ENCODE results near the gene MAGOH. TPM values are rescaled to one million over a fixed set of nuclear protein-coding genes. Genes with fewer than 3 reads are reported as not detected.
A peak's percentile ranks its signal among the peaks of the same experiment; 100 is the strongest.

The MAGOH gene
- total and polyA plus RNA-seq, 9 of the 15 experiments (the other 6 are each of a cell fraction or from before 2014, with no cell fraction given), result 102 to 342 (median 135) TPM

GRCh38 chr1:53238197-53239155 lies at the start of gene MAGOH (continued):
- peak; percentile 84; the same call in 1 of the 2 replicates for TF ChIP-seq MBD2 (IDR thresholded peaks at IDR 0.05; ENCODE audit: borderline replicate concordance, low read depth)
- TF ChIP-seq TAF7 (tag; IDR thresholded peaks at IDR 0.05), result peak; percentile 13
- no peak for TF ChIP-seq HOXB6 (CRISPR knock-in tag; IDR thresholded peaks at IDR 0.05; ENCODE audit: borderline replicate concordance)
- TF ChIP-seq, protein P1, sequence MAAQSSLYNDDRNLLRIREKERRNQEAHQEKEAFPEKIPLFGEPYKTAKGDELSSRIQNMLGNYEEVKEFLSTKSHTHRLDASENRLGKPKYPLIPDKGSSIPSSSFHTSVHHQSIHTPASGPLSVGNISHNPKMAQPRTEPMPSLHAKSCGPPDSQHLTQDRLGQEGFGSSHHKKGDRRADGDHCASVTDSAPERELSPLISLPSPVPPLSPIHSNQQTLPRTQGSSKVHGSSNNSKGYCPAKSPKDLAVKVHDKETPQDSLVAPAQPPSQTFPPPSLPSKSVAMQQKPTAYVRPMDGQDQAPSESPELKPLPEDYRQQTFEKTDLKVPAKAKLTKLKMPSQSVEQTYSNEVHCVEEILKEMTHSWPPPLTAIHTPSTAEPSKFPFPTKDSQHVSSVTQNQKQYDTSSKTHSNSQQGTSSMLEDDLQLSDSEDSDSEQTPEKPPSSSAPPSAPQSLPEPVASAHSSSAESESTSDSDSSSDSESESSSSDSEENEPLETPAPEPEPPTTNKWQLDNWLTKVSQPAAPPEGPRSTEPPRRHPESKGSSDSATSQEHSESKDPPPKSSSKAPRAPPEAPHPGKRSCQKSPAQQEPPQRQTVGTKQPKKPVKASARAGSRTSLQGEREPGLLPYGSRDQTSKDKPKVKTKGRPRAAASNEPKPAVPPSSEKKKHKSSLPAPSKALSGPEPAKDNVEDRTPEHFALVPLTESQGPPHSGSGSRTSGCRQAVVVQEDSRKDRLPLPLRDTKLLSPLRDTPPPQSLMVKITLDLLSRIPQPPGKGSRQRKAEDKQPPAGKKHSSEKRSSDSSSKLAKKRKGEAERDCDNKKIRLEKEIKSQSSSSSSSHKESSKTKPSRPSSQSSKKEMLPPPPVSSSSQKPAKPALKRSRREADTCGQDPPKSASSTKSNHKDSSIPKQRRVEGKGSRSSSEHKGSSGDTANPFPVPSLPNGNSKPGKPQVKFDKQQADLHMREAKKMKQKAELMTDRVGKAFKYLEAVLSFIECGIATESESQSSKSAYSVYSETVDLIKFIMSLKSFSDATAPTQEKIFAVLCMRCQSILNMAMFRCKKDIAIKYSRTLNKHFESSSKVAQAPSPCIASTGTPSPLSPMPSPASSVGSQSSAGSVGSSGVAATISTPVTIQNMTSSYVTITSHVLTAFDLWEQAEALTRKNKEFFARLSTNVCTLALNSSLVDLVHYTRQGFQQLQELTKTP (IDR thresholded peaks at IDR 0.05; ENCODE audit: low read depth in 1 of 2, partially characterized antibody in 2 of 2), result no peak
- TF ChIP-seq ZNF324 (CRISPR knock-in tag; IDR thresholded peaks at IDR 0.05), result no peak
- peak; percentile 98 for TF ChIP-seq PHF8 (IDR thresholded peaks at IDR 0.05; ENCODE audit: borderline replicate concordance, low read length)
- peak; percentile 87 for TF ChIP-seq TRIM28 (IDR thresholded peaks at IDR 0.05)
- no peak for TF ChIP-seq FOXM1 (IDR thresholded peaks at IDR 0.05; ENCODE audit: low read depth)
- TF ChIP-seq FOXM1 (CRISPR knock-in tag; IDR thresholded peaks at IDR 0.05; ENCODE audit: low read depth), result no peak
- peak in 1 of 2 experiments; percentile 90; a peak in 1 of 4 replicates for TF ChIP-seq TEAD1 (CRISPR knock-in tag; IDR thresholded peaks at IDR 0.05)
- TF ChIP-seq CHD4 (IDR thresholded peaks at IDR 0.05; ENCODE audit: insufficient read depth, insufficient replicate concordance, low read depth, low read length, poor library complexity, severe bottlenecking), result no peak
- TF ChIP-seq ZNF764 (CRISPR knock-in tag; IDR thresholded peaks at IDR 0.05; ENCODE audit: low read depth), result no peak
- TF ChIP-seq MYNN (IDR thresholded peaks at IDR 0.05), result peak; percentile 18; the same call in 1 of the 2 replicates
- TF ChIP-seq MYNN (CRISPR knock-in tag; IDR thresholded peaks at IDR 0.05), result no peak
- no peak for TF ChIP-seq GATAD2A (IDR thresholded peaks at IDR 0.05)
- peak; percentile 94 for TF ChIP-seq ZFX (CRISPR knock-in tag; IDR thresholded peaks at IDR 0.05)
- TF ChIP-seq GATA2 (CRISPR knock-in tag; IDR thresholded peaks at IDR 0.05), result no peak
- no peak for TF ChIP-seq TCF3 (CRISPR knock-in tag; IDR thresholded peaks at IDR 0.05)
- peak; percentile 64; the same call in 1 of the 2 replicates for TF ChIP-seq ZNF12 (CRISPR knock-in tag; IDR thresholded peaks at IDR 0.05)
- TF ChIP-seq SIN3A (IDR thresholded peaks at IDR 0.05; ENCODE audit: borderline replicate concordance in 2 of 2, control insufficient read depth in 1 of 2, low read depth in 2 of 2, low read length in 2 of 2), result peak; percentile 92 to 95
- peak; percentile 99 for TF ChIP-seq CXXC5 (CRISPR knock-in tag; IDR thresholded peaks at IDR 0.05)
- no peak for TF ChIP-seq CLOCK (CRISPR knock-in tag; IDR thresholded peaks at IDR 0.05; ENCODE audit: borderline replicate concordance)

Data from K562 (cell line).